GM23338 (cell line): ENCODE data around the gene RPUSD3. TPM values are rescaled to one million over a fixed set of nuclear protein-coding genes. Genes with fewer than 3 reads are reported as not detected.

ENCODE experiments used
- ATAC-seq: fragments of 200-7000 bp; cut with Tn5 transposase; 3 replicates; pipeline ENCODE4 v1.9.1; 2020
- DNase-seq: peaks from one replicate; pipeline ENCODE4 v3.0.0-alpha.2; 2015; ENCODE audit warnings: low spot score
- H2AFZ ChIP-seq: fragments of 200-600 bp; sonication (generic); 2 replicates; pipeline ENCODE4 v1.8.0; 2016; ENCODE audit warnings: antibody characterized with exemption, mild to moderate bottlenecking, moderate library complexity
- H3F3A ChIP-seq: fragments of 200-600 bp; sonication (generic); replicated peaks from 2 replicates; pipeline ENCODE4 v1.8.0; 2017; ENCODE audit warnings: antibody characterized with exemption, mixed run types, low read depth
- H3K27ac ChIP-seq: fragments of 200-600 bp; sonication (generic); 2 replicates; pipeline ENCODE4 v1.6.1; 2016; ENCODE audit warnings: low read depth
- H3K27me3 ChIP-seq: fragments of 200-600 bp; sonication (generic); 2 replicates; pipeline ENCODE4 v1.8.0; 2016; ENCODE audit warnings: mild to moderate bottlenecking, mixed run types, moderate library complexity; ENCODE audit not compliant: insufficient read depth
- H3K36me3 ChIP-seq: fragments of 200-600 bp; sonication (generic); 2 replicates; pipeline ENCODE4 v1.8.0; 2016; ENCODE audit warnings: mild to moderate bottlenecking; ENCODE audit not compliant: insufficient read depth
- H3K4me1 ChIP-seq: fragments of 200-600 bp; sonication (generic); 2 replicates; pipeline ENCODE4 v1.8.0; 2016; ENCODE audit warnings: mild to moderate bottlenecking, moderate library complexity; ENCODE audit not compliant: insufficient read depth
- H3K4me2 ChIP-seq: fragments of 200-600 bp; sonication (generic); 2 replicates; pipeline ENCODE4 v1.7.1; 2017; ENCODE audit warnings: mixed run types
- H3K4me3 ChIP-seq: fragments of 200-600 bp; sonication (generic); 2 replicates; pipeline ENCODE4 v1.6.1; 2016; ENCODE audit warnings: mixed run types
- H3K79me2 ChIP-seq: fragments of 200-600 bp; sonication (generic); replicated peaks from 2 replicates; pipeline ENCODE4 v1.8.0; 2017; ENCODE audit warnings: mild to moderate bottlenecking; ENCODE audit not compliant: insufficient read depth
- H3K9me2 ChIP-seq: fragments of 200-600 bp; sonication (generic); 2 replicates; pipeline ENCODE4 v1.8.0; 2017; ENCODE audit not compliant: insufficient read depth
- H4K20me1 ChIP-seq: fragments of 200-600 bp; sonication (generic); replicated peaks from 2 replicates; pipeline ENCODE4 v1.8.0; 2017; ENCODE audit warnings: mild to moderate bottlenecking; ENCODE audit not compliant: insufficient read depth
- H3K27ac Mint-ChIP-seq: 2 replicates; pipeline ENCODE4 v1.8.0; 2020; ENCODE audit warnings: inconsistent platforms, mild to moderate bottlenecking, moderate library complexity, mixed read lengths
- H3K27me3 Mint-ChIP-seq: 3 replicates; pipeline ENCODE4 v1.8.0; 2022; ENCODE audit warnings: low read depth, mild to moderate bottlenecking, moderate library complexity, mixed read lengths, inconsistent platforms; ENCODE audit not compliant: insufficient read depth, poor library complexity
- H3K36me3 Mint-ChIP-seq: 3 replicates; pipeline ENCODE4 v1.8.0; 2021; ENCODE audit warnings: low read depth, mild to moderate bottlenecking, inconsistent platforms, moderate library complexity, mixed read lengths
- H3K4me1 Mint-ChIP-seq: 3 replicates; pipeline ENCODE4 v1.8.0; 2020; ENCODE audit warnings: mild to moderate bottlenecking, inconsistent platforms, mixed read lengths
- H3K4me3 Mint-ChIP-seq: 3 replicates; pipeline ENCODE4 v1.8.0; 2021; ENCODE audit warnings: moderate library complexity, mild to moderate bottlenecking, inconsistent platforms, mixed read lengths
- H3K9me3 Mint-ChIP-seq: 3 replicates; pipeline ENCODE4 v1.8.0; 2020; ENCODE audit warnings: moderate library complexity, mild to moderate bottlenecking, inconsistent platforms, mixed read lengths
- CREB1 ChIP-seq: fragments of 250-450 bp; sonication (Bioruptor Pico); IDR thresholded peaks from 2 replicates; pipeline ENCODE4 v1.5.0; 2020; ENCODE audit warnings: low read depth, mild to moderate bottlenecking, moderate library complexity
- ETS1 ChIP-seq: IDR thresholded peaks from 2 replicates; pipeline ENCODE4 v1.6.1; 2016; ENCODE audit warnings: antibody characterized with exemption
- EZH2 ChIP-seq: fragments of 200-600 bp; sonication (generic); IDR thresholded peaks from one replicate; pipeline ENCODE4 v1.8.0; 2017; ENCODE audit warnings: antibody characterized with exemption, mild to moderate bottlenecking, low read depth; ENCODE audit not compliant: unreplicated experiment
- JUNB ChIP-seq: IDR thresholded peaks from one replicate; pipeline ENCODE4 v1.6.1; 2016; ENCODE audit warnings: antibody characterized with exemption; ENCODE audit not compliant: unreplicated experiment
- NANOG ChIP-seq: IDR thresholded peaks from 2 replicates; pipeline ENCODE4 v1.6.1; 2016; ENCODE audit warnings: antibody characterized with exemption, borderline replicate concordance
- POLR2AphosphoS5 ChIP-seq: IDR thresholded peaks from 2 replicates; pipeline ENCODE4 v1.6.1; 2016; ENCODE audit warnings: antibody characterized with exemption, low read depth
- STAT1 ChIP-seq: IDR thresholded peaks from one replicate; pipeline ENCODE4 v1.6.1; 2016; ENCODE audit warnings: antibody characterized with exemption; ENCODE audit not compliant: unreplicated experiment
- ZNF114 ChIP-seq: fragments of 250-450 bp; sonication (Bioruptor Pico); IDR thresholded peaks from 2 replicates; pipeline ENCODE4 v1.5.0; 2020; ENCODE audit warnings: mild to moderate bottlenecking, moderate library complexity
- ZNF331 ChIP-seq: fragments of 250-450 bp; sonication (Bioruptor Pico); IDR thresholded peaks from 2 replicates; pipeline ENCODE4 v1.5.0; 2020; ENCODE audit warnings: low read depth, mild to moderate bottlenecking, moderate library complexity
- ZNF462 ChIP-seq: fragments of 250-450 bp; sonication (Bioruptor Pico); IDR thresholded peaks from 2 replicates; pipeline ENCODE4 v1.5.0; 2020; ENCODE audit warnings: mild to moderate bottlenecking, moderate library complexity
- polyA plus RNA-seq: library from polyadenylated mRNA; unstranded; fragments of >200 nt; fragmentation: Nextera tagmentation; extraction: Ambion mirVana; gene quantifications from 2 replicates; pipeline ENCODE4 v1.2.1, GENCODE V29; 2016
- total RNA-seq: library from RNA; depleted of rRNA; stranded (reverse); fragments of >200 nt; shearing (Covaris generic); gene quantifications from 2 replicates; pipeline ENCODE4 v1.2.3, GENCODE V29; 2014

RPUSD3 gene
- total and polyA plus RNA-seq, 2 experiments from 2014 or later = 64.3 to 73.4 TPM

- no peak overlapping the region; the same call in 1 of the 2 replicates for H3K27ac Mint-ChIP-seq
- H3K36me3 Mint-ChIP-seq = peaks cover 16% of the 10 kb centered on the region
- DNase-seq = no peak
These were observed 9.1 kb downstream of the RPUSD3 start for GRCh38 chr3:9834520-9835380.

More at GRCh38 chr3:9834520-9835380, 9.1 kb downstream of the RPUSD3 start:
- no peak overlapping the region for H2AFZ ChIP-seq
- H3K4me1 ChIP-seq = no peaks in the 10 kb centered on the region
- H3K4me3 ChIP-seq = no peak overlapping the region
- ATAC-seq = no peak
- Mint-ChIP-seq H3K4me1 (no peaks in the 10 kb centered on the region), H3K9me3 (no peaks in the 10 kb centered on the region), H3K4me3 (no peak overlapping the region), H3K27me3 (peaks cover 8% of the 10 kb centered on the region)
- H4K20me1 ChIP-seq = no peaks in the 10 kb centered on the region; the same call in 1 of the 2 replicates
- H3K27ac ChIP-seq = no peak overlapping the region
- no peak overlapping the region for H3K4me2 ChIP-seq
- H3K27me3 ChIP-seq = no peaks in the 10 kb centered on the region
- H3K79me2 ChIP-seq = no peaks in the 10 kb centered on the region
- H3F3A ChIP-seq = no peaks in the 10 kb centered on the region
- TF ChIP-seq ZNF114 (no peak), ZNF331 (CRISPR knock-in tag) (no peak), JUNB (no peak), ETS1 (no peak), NANOG (no peak), CREB1 (CRISPR knock-in tag) (no peak), STAT1 (no peak), POLR2AphosphoS5 (no peak), ZNF462 (CRISPR knock-in tag) (no peak), EZH2 (no peak)
- H3K9me2 ChIP-seq = no peaks in the 10 kb centered on the region
- H3K36me3 ChIP-seq = no peaks in the 10 kb centered on the region
